Keratinocyte (primary cell): ENCODE measurements around the gene DLX1. TPM values are rescaled to one million over a fixed set of nuclear protein-coding genes. Genes with fewer than 3 reads are reported as not detected.

ENCODE experiments used
- DNase-seq: peaks from one replicate; pipeline ENCODE4 v3.0.0-alpha.2; 2011; ENCODE audit warnings: low read depth, missing footprints, low spot score
- FAIRE-seq: peaks from 2 replicates; lab custom pipeline; 2011; peaks lifted over from hg19 to GRCh38; lab: Jason Lieb, UNC
- H2AFZ ChIP-seq: 2 replicates; pipeline ENCODE4 v1.6.0; 2012; ENCODE audit warnings: low read length, control low read depth, inconsistent platforms; ENCODE audit not compliant: control insufficient read depth
- H3K27ac ChIP-seq: 2 replicates; pipeline ENCODE4 v1.5.1; 2011; ENCODE audit warnings: low read length; ENCODE audit not compliant: control insufficient read depth, insufficient read depth
- H3K27me3 ChIP-seq: 3 replicates; pipeline ENCODE4 v1.6.0; 2011; ENCODE audit warnings: low read length; ENCODE audit not compliant: control insufficient read depth, insufficient read depth; ENCODE audit errors: extremely low read depth
- H3K36me3 ChIP-seq, 2 experiments: 2 replicates in 1 of 2; 3 replicates in 1 of 2; pipeline ENCODE4 v1.5.1; 2011; ENCODE audit warnings: low read length in 2 of 2, mild to moderate bottlenecking in 1 of 2; ENCODE audit not compliant: control insufficient read depth in 2 of 2, insufficient read depth in 2 of 2; ENCODE audit errors: extremely low read depth in 1 of 2
- H3K4me1 ChIP-seq: 3 replicates; pipeline ENCODE4 v1.5.1; 2011; ENCODE audit warnings: low read length; ENCODE audit not compliant: control insufficient read depth, insufficient read depth; ENCODE audit errors: extremely low read depth
- H3K4me2 ChIP-seq: 3 replicates; pipeline ENCODE4 v1.6.0; 2011; ENCODE audit warnings: low read depth, low read length; ENCODE audit not compliant: control insufficient read depth, insufficient read depth; ENCODE audit errors: extremely low read depth
- H3K4me3 ChIP-seq, 3 experiments: fragments of 200-600 bp in 1 of 3; sonication (generic) in 1 of 3; 2 replicates in 2 of 3; 3 replicates in 1 of 3; pipeline ENCODE4 v1.5.1; 2011 to 2016; ENCODE audit warnings: low read length in 3 of 3, mild to moderate bottlenecking in 3 of 3, control low read depth in 2 of 3, inconsistent platforms in 1 of 3, low read depth in 1 of 3, mixed read lengths in 1 of 3, mixed run types in 1 of 3, moderate library complexity in 1 of 3; ENCODE audit not compliant: control insufficient read depth in 2 of 3, insufficient read depth in 2 of 3; ENCODE audit errors: extremely low read depth in 1 of 3
- H3K79me2 ChIP-seq: 2 replicates; pipeline ENCODE4 v1.6.0; 2012; ENCODE audit warnings: low read length; ENCODE audit not compliant: control insufficient read depth, insufficient read depth
- H3K9ac ChIP-seq: 3 replicates; pipeline ENCODE4 v1.6.0; 2011; ENCODE audit warnings: low read length; ENCODE audit not compliant: control insufficient read depth, insufficient read depth; ENCODE audit errors: extremely low read depth
- H3K9me1 ChIP-seq: 3 replicates; pipeline ENCODE4 v1.6.0; 2011; ENCODE audit warnings: low read length; ENCODE audit not compliant: control insufficient read depth, insufficient read depth; ENCODE audit errors: extremely low read depth
- H3K9me3 ChIP-seq: 2 replicates; pipeline ENCODE4 v1.5.1; 2012; ENCODE audit warnings: low read depth, low read length; ENCODE audit not compliant: control insufficient read depth
- H4K20me1 ChIP-seq: 3 replicates; pipeline ENCODE4 v1.6.0; 2011; ENCODE audit warnings: low read length; ENCODE audit not compliant: control insufficient read depth, insufficient read depth; ENCODE audit errors: extremely low read depth
- EZH2 ChIP-seq: IDR thresholded peaks from one replicate; pipeline ENCODE4 v1.6.1; 2012; ENCODE audit warnings: inconsistent platforms, mild to moderate bottlenecking, low read length, moderate library complexity
- dilution Hi-C: fragments of 300-500 bp; cut with MboI; formaldehyde crosslinking; loops from one replicate; pipeline ENCODE4 v1.7.0; 2020; ENCODE audit warnings: low sequenced_read_pairs; ENCODE audit not compliant: extremely low pct_ligation_motif_present
- polyA plus RNA-seq, 5 experiments: library from polyadenylated mRNA; depleted of rRNA in 3 of 5; stranded (reverse) in 3 of 5; stranded (forward) in 1 of 5; unstranded in 1 of 5; fragments of >200 nt; gene quantifications; 1 replicate in 1 of 5; 2 replicates in 3 of 5; 3 replicates in 1 of 5; pipeline versions ENCODE4 v1.2.1 to v1.2.3, GENCODE V29; 2011 to 2012; ENCODE audit warnings: missing spikeins in 2 of 5, low read depth in 1 of 5, low replicate concordance in 1 of 5
- TF ChIP-seq, protein P1 (sequence below), 3 experiments: IDR thresholded peaks in 1 of 3; conservative IDR thresholded peaks in 1 of 3; optimal IDR thresholded peaks in 1 of 3; 2 replicates in 2 of 3; 3 replicates in 1 of 3; pipeline versions ENCODE3 to v1.5.1; 2011; ENCODE audit warnings: low read length in 3 of 3, mild to moderate bottlenecking in 3 of 3, moderate library complexity in 2 of 3, control low read depth in 1 of 3, inconsistent platforms in 1 of 3; ENCODE audit not compliant: insufficient read depth in 2 of 3; ENCODE audit errors: extremely low read depth in 1 of 3

DLX1 gene
- polyA plus RNA-seq, 1 donor (not counting 4 experiments of a cell fraction or from before 2014, with no cell fraction given) = 0.88 TPM

GRCh38 chr2:172134270-172134669 is 49.0 kb downstream of the DLX1 start:
- H3K9me1 ChIP-seq = no peaks in the 10 kb centered on the region
- H3K9me3 ChIP-seq = no peaks in the 10 kb centered on the region
- H3K4me2 ChIP-seq = no peak overlapping the region
- H3K27ac ChIP-seq = no peak overlapping the region
- TF ChIP-seq, protein P1, sequence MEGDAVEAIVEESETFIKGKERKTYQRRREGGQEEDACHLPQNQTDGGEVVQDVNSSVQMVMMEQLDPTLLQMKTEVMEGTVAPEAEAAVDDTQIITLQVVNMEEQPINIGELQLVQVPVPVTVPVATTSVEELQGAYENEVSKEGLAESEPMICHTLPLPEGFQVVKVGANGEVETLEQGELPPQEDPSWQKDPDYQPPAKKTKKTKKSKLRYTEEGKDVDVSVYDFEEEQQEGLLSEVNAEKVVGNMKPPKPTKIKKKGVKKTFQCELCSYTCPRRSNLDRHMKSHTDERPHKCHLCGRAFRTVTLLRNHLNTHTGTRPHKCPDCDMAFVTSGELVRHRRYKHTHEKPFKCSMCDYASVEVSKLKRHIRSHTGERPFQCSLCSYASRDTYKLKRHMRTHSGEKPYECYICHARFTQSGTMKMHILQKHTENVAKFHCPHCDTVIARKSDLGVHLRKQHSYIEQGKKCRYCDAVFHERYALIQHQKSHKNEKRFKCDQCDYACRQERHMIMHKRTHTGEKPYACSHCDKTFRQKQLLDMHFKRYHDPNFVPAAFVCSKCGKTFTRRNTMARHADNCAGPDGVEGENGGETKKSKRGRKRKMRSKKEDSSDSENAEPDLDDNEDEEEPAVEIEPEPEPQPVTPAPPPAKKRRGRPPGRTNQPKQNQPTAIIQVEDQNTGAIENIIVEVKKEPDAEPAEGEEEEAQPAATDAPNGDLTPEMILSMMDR (optimal IDR thresholded peaks at IDR 0.05 in 1 of 3, IDR thresholded peaks at IDR 0.05 in 1 of 3, conservative IDR thresholded peaks at IDR 0.05 in 1 of 3; ENCODE audit: extremely low read depth in 1 of 3, insufficient read depth in 2 of 3, low read length in 3 of 3) = no peak
- no peak for TF ChIP-seq EZH2
- H3K9ac ChIP-seq = no peak overlapping the region
- no peaks in the 10 kb centered on the region for H3K36me3 ChIP-seq
- H3K4me1 ChIP-seq = no peaks in the 10 kb centered on the region
- no peak overlapping the region for H2AFZ ChIP-seq
- no peak overlapping the region for H3K4me3 ChIP-seq
- H3K79me2 ChIP-seq = no peaks in the 10 kb centered on the region
- H3K27me3 ChIP-seq = no peaks in the 10 kb centered on the region
- DNase-seq (no peak), FAIRE-seq (no peak)
- H4K20me1 ChIP-seq = no peaks in the 10 kb centered on the region
- dilution Hi-C loops = no loop called here

GRCh38 chr2:172135446-172135845 is 50.1 kb downstream of the DLX1 start:
- H3K27me3 ChIP-seq = no peaks in the 10 kb centered on the region
- dilution Hi-C loops = no loop called here

More at GRCh38 chr2:172135446-172135845, 50.1 kb downstream of the DLX1 start:
- H4K20me1 ChIP-seq = no peaks in the 10 kb centered on the region
- no peaks in the 10 kb centered on the region for H3K36me3 ChIP-seq
- TF ChIP-seq, protein P1 (optimal IDR thresholded peaks at IDR 0.05 in 1 of 3, IDR thresholded peaks at IDR 0.05 in 1 of 3, conservative IDR thresholded peaks at IDR 0.05 in 1 of 3; ENCODE audit: extremely low read depth in 1 of 3, insufficient read depth in 2 of 3, low read length in 3 of 3) = no peak
- no peak for TF ChIP-seq EZH2
- no peak for DNase-seq
- no peak overlapping the region for H3K4me2 ChIP-seq
- no peak overlapping the region for H2AFZ ChIP-seq
- no peak overlapping the region for H3K4me3 ChIP-seq
- H3K9me3 ChIP-seq = no peaks in the 10 kb centered on the region
- H3K79me2 ChIP-seq = no peaks in the 10 kb centered on the region
- no peaks in the 10 kb centered on the region for H3K4me1 ChIP-seq
- no peak for FAIRE-seq
- no peak overlapping the region for H3K27ac ChIP-seq
- H3K9me1 ChIP-seq = no peaks in the 10 kb centered on the region
- no peak overlapping the region for H3K9ac ChIP-seq
